Central memory CD8-positive, alpha-beta T cell (primary cell): ENCODE measurements around the gene ASAP2.

Source experiments
- ATAC-seq: fragments of 150-1000 bp; cut with Tn5 transposase; replicated peaks from 2 replicates; pipeline ENCODE4 v1.10.0; 2022; ENCODE audit warnings: mild to moderate bottlenecking, moderate FRiP score, moderate number of reproducible peaks; ENCODE audit not compliant: poor library complexity, severe bottlenecking; ENCODE audit errors: extremely low read depth
- DNase-seq, 2 donors: peaks; one replicate each; pipeline ENCODE4 v3.0.0; 2021; ENCODE audit warnings: low spot score in 2 of 2
- H3K27ac Mint-ChIP-seq: one replicate; pipeline ENCODE4 v1.8.0; 2022; ENCODE audit warnings: low read depth, mild to moderate bottlenecking, moderate library complexity, mixed read lengths
- H3K27me3 Mint-ChIP-seq: one replicate; pipeline ENCODE4 v1.8.0; 2022; ENCODE audit warnings: mixed read lengths
- H3K36me3 Mint-ChIP-seq: one replicate; pipeline ENCODE4 v1.8.0; 2022; ENCODE audit warnings: mild to moderate bottlenecking, moderate library complexity, mixed read lengths; ENCODE audit not compliant: insufficient read depth
- H3K4me1 Mint-ChIP-seq: one replicate; pipeline ENCODE4 v1.8.0; 2022; ENCODE audit warnings: mixed read lengths
- H3K4me3 Mint-ChIP-seq: one replicate; pipeline ENCODE4 v1.8.0; 2022; ENCODE audit warnings: mild to moderate bottlenecking, moderate library complexity, mixed read lengths
- H3K9me3 Mint-ChIP-seq: one replicate; pipeline ENCODE4 v1.8.0; 2022; ENCODE audit warnings: mixed read lengths

Gene ASAP2

DNA sequence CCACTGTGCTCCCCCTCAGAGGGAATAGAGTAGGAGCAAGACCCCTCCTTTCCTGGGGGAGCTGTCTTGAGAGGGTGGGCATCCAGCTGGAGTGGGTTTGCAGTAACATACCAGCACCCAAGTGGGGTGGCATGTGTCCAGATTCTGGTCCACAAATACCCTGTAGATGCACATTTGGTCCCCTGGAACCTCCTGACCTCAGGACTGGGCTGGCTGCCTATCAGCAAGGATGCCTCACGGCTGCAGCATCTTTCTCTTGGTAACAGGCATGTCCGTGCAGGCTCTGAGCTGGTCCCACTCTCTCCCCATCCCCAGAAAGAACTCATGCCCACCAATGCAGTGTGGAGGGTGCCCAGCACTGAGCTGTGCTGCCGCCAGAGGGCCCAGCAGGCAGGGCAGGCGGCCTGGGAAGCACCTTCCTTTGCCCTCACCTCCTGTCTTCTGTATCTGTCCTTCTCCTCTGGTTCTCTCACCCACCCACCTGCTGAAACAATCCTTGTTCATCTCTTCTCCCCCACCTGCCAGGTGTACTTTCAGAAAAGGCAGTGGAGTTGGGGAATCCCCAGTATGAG lies 169.3 kb downstream of the ASAP2 start:
- H3K27me3 Mint-ChIP-seq = peaks cover 55% of the 10 kb centered on the region
- H3K36me3 Mint-ChIP-seq = no peaks in the 10 kb centered on the region
- no peaks in the 10 kb centered on the region for H3K9me3 Mint-ChIP-seq
- DNase-seq = no peak
- ATAC-seq = no peak
- no peaks in the 10 kb centered on the region for H3K4me1 Mint-ChIP-seq
- H3K27ac Mint-ChIP-seq = no peak overlapping the region
- no peak overlapping the region for H3K4me3 Mint-ChIP-seq

DNA sequence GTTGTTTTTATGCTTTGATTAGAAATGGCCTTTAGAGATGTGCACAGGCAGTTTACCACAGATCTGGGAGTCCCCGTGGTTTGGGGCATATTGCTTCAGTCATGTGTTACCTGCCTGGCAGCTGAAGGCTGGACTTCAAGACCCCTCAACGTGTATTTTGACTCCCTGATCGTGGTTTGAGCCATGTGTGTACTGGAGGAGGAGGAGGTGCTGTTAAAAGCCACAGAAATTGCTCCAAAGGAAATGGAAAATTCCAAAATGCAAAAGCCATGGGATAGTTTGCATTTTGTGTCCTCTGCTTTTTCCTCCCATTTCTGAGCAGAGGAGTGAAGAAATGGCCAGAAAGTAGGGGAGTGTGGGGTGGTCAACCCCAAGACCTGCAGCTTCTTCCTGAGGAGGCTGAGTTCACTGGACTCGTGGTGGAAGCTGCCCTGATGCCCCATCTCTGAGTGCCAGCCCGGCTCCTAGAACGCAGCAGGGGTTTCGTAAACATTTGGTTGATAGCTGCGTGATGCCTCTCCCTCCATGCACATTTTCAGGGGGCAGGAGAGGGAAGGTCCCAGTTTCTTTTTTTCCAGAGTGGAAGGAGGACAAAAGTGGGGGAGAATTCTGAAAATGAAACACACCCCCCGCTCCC lies 171.0 kb downstream of the ASAP2 start:
- Mint-ChIP-seq H3K4me3 (no peak overlapping the region), H3K27ac (no peak overlapping the region), H3K36me3 (no peaks in the 10 kb centered on the region), H3K4me1 (no peaks in the 10 kb centered on the region), H3K9me3 (no peaks in the 10 kb centered on the region), H3K27me3 (peaks cover 47% of the 10 kb centered on the region)
- ATAC-seq (no peak), DNase-seq (no peak)

DNA sequence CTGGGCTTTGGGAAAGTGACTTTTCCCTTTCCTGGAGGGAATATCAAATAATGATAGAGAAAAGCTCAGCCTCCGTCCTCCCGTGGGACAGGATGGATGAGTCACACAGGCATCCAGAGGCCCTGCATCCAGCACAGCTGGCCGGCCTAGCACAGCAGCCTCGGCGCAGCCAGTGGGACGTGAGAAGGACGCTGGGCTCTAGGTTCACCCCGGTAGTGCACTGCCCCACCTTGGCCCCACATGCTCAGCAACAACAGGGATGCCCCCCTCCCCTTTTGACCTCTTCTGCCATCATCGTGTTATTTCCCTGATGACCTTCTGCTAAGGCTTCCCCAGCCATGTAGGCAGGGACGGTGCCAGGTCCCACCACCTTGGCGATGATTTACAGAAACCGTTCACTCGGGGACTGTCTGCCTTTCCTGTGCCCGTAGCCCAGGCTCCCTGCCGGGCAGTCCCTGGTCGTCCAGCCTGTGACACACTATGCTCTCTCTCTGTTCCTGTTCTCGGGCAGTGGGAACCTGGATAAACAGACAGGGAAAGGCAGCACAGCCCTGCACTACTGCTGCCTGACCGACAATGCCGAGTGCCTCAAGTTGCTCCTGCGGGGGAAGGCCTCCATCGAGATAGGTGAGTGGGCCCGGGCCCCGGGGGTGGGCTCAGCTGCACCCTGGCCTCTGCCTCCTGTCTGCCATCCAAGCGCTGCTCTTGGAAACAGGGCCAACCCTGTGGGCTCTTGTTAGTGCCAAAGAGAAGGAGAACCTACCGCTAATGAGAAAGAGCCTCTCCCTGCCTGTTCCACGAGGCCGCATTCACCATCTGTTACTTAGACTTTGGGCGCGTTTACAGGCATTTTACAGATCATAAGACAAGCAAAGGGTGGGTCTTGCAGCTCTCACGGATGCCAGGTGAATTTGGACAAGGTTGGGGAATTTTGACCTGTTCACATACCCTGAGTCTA lies 172.1 kb downstream of the ASAP2 start:
- no peaks in the 10 kb centered on the region for H3K9me3 Mint-ChIP-seq
- H3K27me3 Mint-ChIP-seq = peaks cover 49% of the 10 kb centered on the region
- no peak for ATAC-seq
- no peak for DNase-seq
- no peaks in the 10 kb centered on the region for H3K36me3 Mint-ChIP-seq
- no peak overlapping the region for H3K27ac Mint-ChIP-seq
- no peaks in the 10 kb centered on the region for H3K4me1 Mint-ChIP-seq
- H3K4me3 Mint-ChIP-seq = no peak overlapping the region

DNA sequence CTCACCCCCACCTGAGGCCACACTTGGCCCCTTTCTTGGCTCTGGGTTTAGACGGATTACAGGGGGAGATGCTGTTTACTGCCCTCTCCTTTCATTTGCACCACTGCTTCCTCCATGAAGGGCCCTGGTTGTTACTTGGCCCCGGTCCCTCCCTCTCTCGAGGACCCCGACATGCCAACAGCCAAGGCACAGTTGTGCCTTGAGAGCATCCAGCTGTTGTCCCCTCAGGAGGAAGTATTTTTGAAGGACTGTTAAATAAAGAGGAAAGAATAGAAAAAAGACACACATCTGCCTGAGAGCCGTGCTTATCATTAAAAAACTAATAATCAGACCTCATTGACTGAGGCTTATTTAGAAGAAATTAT lies 172.8 kb downstream of the ASAP2 start:
- H3K4me1 Mint-ChIP-seq = no peaks in the 10 kb centered on the region
- H3K4me3 Mint-ChIP-seq = no peak overlapping the region
- H3K36me3 Mint-ChIP-seq = no peaks in the 10 kb centered on the region
- H3K9me3 Mint-ChIP-seq = no peaks in the 10 kb centered on the region
- ATAC-seq = no peak
- peaks cover 43% of the 10 kb centered on the region for H3K27me3 Mint-ChIP-seq
- no peak for DNase-seq
- H3K27ac Mint-ChIP-seq = no peak overlapping the region

DNA sequence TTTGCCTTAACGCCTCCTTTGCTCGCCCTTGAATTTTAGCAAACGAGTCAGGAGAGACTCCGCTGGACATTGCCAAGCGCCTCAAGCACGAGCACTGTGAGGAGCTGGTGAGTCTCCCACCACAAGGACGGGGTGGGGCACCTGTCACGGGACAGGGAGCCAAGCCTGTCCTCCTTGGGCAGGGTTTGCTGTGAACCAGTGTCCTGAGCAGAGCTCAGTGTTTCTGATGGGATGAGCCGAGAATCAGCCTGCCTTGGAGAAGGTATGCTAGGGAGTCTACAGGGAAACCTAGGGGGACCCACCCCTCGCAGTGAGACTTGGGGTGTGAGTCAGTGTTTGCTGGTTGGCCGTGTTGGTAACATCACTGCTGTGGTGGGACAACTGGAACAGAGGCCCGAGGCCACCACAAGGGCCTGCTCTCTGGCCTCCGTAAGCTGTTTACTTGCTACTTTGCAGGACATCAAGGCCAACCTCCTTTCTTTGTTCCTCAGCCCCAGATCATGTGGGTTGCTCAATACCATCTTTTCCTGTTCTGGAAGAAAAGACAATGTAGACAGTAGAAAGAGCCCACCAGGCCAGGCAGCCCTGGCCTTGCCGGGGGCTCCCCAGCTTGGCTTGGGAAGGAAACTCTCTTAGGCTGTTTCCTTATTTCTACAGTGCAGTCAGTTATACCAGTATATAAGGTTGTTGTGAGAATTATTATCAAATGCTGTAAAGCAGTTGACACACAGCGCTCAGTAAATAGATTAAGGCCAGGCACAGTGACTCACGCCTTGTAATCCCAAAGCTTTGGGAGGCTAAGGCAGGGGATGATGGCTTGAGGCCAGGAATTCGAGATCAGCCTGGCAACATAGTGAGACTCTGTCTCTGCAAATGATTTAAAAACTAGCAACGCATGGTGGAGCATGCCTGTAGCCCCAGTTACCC lies 174.4 kb downstream of the ASAP2 start:
- Mint-ChIP-seq H3K27ac (no peak overlapping the region), H3K9me3 (no peaks in the 10 kb centered on the region), H3K27me3 (peaks cover 36% of the 10 kb centered on the region), H3K4me3 (no peak overlapping the region), H3K4me1 (no peaks in the 10 kb centered on the region), H3K36me3 (no peaks in the 10 kb centered on the region)
- ATAC-seq (no peak), DNase-seq (no peak)

DNA sequence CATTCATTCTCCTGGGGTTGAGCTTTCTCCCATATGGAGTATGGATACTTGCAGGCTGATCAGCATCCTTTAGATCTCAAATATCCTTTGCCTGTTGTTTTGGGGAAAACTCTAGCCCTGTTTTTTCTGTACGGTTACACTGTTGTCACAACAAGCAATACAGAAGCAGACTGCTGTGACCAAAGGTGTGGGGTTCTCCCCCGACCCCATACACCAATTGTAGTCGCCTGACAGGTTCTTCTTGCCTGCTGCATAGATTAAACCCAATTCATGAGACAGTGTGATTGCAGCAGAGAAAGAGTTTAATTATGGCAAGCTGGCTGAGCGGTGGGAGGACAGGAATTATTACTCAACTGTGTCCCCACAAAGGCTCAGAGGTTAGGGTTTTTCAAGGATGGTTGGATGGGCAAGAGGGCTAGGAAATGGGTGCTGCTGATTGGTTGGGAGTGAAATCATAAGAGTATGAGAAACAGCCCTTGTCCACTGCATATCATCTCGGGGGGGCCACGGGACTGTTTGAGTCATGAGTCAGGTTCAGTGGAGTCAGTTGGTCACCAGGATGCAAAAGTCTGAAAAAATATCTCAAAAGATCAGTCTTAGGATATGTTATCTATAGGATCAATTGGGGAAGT lies 176.1 kb downstream of the ASAP2 start:
- no peak for ATAC-seq
- Mint-ChIP-seq H3K36me3 (peaks cover 1% of the 10 kb centered on the region), H3K27me3 (peaks cover 20% of the 10 kb centered on the region), H3K9me3 (no peaks in the 10 kb centered on the region), H3K27ac (no peak overlapping the region), H3K4me3 (no peak overlapping the region), H3K4me1 (no peaks in the 10 kb centered on the region)
- no peak for DNase-seq

DNA sequence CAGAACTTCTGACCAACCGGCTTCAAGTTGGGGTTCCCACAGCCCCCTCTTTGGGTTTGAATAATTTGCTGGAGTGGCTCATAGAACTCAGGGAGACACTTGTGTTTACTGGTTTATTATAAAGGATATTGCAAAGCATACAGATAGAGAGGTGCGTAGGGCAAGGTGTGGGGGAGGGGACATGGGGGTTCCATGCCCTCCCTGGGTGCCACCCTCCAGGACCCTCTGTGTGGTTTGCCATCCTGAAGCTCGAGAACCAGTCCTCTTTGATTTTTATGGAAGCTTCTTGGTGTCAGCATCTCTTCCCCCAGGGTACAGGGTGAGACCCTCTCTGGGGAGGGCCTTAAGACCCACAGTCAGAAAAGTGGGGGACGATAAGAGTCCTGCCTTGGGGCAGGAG lies 177.9 kb downstream of the ASAP2 start:
- H3K4me3 Mint-ChIP-seq = no peak overlapping the region
- H3K9me3 Mint-ChIP-seq = no peaks in the 10 kb centered on the region
- H3K27ac Mint-ChIP-seq = no peak overlapping the region
- no peak for ATAC-seq
- H3K36me3 Mint-ChIP-seq = peaks cover 1% of the 10 kb centered on the region
- DNase-seq = no peak
- H3K27me3 Mint-ChIP-seq = peaks cover 10% of the 10 kb centered on the region
- no peaks in the 10 kb centered on the region for H3K4me1 Mint-ChIP-seq

DNA sequence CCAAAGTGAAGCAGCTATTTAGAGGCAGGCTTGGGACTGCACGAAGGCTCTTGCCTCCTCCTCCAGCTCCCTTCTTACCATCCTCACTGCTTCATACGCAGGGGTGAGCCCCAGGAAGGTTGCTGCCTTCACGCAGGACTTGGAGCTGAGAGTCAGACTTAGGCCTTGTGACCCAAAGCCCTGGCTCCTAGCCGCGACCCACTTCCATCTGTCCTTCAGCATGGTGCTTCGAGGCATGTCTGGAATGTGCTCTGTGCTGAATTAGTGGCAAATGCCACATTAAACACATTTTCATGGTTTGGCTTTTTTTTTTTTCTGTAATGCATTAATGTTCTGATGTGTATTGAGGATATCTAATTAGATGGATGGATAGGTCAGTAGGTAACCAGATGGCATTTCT lies 179.2 kb downstream of the ASAP2 start:
- Mint-ChIP-seq H3K27ac (no peak overlapping the region), H3K36me3 (peaks cover 1% of the 10 kb centered on the region), H3K4me3 (no peak overlapping the region), H3K4me1 (no peaks in the 10 kb centered on the region), H3K27me3 (peaks cover 10% of the 10 kb centered on the region), H3K9me3 (no peaks in the 10 kb centered on the region)
- DNase-seq (no peak), ATAC-seq (no peak)

DNA sequence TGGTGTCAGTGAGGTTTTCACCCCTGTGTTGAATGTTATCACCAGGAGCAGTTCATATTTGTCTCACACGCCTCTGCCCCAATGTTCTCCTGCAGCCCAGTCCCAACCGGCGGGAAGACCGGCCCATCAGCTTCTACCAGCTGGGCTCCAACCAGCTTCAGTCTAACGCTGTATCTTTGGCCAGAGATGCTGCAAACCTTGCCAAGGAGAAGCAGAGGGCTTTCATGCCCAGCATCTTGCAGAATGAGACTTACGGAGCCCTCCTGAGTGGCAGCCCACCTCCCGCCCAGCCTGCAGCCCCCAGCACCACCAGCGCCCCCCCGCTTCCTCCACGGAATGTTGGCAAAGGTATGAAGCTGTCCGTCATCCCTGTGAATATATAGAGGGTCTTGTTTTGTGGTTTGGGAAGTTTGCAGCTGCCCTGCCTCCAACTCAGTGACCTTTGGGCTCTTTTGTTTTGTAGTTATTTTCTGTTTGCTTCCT lies 181.6 kb downstream of the ASAP2 start:
- ATAC-seq (no peak), DNase-seq (no peak)
- Mint-ChIP-seq H3K9me3 (no peaks in the 10 kb centered on the region), H3K4me3 (no peak overlapping the region), H3K27ac (no peak overlapping the region), H3K4me1 (no peaks in the 10 kb centered on the region), H3K27me3 (no peaks in the 10 kb centered on the region), H3K36me3 (peaks cover 1% of the 10 kb centered on the region)

DNA sequence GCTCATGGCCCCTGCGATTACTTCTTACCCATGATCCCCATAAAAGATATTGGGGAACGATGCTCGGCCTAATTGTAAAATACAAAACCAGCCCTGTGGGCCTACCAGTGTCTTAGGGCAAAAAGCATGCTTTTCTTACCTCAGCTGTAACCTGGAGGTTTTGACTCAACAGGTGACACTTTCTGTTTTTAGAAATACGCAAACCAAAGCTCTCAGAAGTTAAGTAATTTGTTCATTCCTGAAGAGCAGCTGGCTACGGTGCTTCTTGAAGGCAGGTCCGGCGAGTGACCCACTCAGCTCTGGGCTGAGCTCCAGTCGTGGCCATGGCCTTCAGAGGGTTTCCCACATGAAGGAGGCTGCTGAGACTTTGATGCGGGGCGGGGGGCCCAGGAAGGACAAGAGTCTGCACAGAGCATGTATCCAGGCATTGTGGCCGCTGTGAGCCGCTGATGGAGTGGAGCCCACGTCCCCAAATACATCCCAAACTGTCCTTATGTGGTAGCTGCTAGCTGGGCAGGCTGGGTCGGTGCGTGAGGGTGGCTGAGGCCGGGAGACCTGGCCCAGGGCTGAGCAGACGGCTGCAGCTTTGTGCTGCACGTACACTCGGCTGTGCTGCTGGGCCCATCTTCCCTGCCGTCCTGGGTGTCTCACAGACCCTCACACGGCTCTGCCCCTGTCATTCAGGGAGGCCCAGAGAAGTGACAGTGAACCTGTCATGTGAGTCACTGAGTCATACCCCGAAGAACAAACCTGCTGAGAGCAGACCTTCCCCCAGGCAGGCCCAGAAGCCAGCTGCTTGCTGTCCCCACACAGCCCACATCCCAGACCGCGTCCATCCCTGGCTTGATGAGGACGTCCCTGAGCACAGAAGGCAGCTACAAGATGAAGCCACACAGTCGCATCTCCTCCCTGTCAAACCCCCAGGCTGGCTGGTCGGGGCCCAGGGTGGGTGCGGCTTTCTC lies 182.6 kb downstream of the ASAP2 start:
- DNase-seq (no peak), ATAC-seq (no peak)
- Mint-ChIP-seq H3K4me1 (no peaks in the 10 kb centered on the region), H3K27me3 (no peaks in the 10 kb centered on the region), H3K4me3 (no peak overlapping the region), H3K9me3 (no peaks in the 10 kb centered on the region), H3K36me3 (peaks cover 1% of the 10 kb centered on the region), H3K27ac (no peak overlapping the region)

DNA sequence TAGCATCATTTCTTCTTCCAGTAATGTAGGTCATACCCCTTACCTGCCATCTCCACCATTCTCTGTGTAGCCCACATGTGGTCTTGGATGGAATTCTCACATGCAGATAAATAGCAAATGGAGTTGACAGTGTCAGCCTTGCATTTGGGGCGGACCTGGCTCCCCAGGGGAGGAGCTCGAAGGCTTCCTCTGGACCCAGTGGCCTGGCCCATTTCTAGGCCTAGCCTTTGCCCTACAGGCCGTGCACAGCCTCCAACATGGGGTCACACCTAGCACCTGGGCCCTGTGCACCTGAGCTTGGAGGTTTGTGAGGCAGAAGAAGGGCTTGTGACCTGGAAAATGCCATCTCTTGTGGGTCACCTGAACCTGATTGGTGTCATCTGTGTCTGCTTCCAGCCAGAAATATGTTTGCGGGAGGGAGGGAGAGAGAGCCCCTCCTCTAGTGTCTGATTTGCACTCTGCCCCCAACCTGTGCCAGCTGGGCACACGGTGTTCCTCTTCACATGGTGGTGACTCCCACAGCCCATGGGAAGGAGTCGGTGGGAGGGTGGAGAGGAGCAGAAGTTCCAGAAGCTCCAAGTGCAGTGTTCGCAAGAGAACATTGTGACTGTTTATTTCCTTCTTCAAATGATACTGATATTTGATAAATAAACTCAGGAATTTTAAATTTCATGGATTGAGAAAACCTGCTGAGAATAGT lies 183.7 kb downstream of the ASAP2 start:
- no peak for ATAC-seq
- no peak overlapping the region for H3K4me3 Mint-ChIP-seq
- DNase-seq = no peak
- H3K27me3 Mint-ChIP-seq = no peaks in the 10 kb centered on the region
- H3K4me1 Mint-ChIP-seq = no peaks in the 10 kb centered on the region
- H3K27ac Mint-ChIP-seq = no peak overlapping the region
- peaks cover 1% of the 10 kb centered on the region for H3K36me3 Mint-ChIP-seq
- H3K9me3 Mint-ChIP-seq = no peaks in the 10 kb centered on the region
